HG03139 (cell line): ENCODE results near the gene CCDC85B.

Experiments
- ATAC-seq: cut with Tn5 transposase; IDR thresholded peaks from one replicate; pipeline ENCODE4 v1.9.1; 2021; ENCODE audit not compliant: unreplicated experiment

The CCDC85B gene

DNA sequence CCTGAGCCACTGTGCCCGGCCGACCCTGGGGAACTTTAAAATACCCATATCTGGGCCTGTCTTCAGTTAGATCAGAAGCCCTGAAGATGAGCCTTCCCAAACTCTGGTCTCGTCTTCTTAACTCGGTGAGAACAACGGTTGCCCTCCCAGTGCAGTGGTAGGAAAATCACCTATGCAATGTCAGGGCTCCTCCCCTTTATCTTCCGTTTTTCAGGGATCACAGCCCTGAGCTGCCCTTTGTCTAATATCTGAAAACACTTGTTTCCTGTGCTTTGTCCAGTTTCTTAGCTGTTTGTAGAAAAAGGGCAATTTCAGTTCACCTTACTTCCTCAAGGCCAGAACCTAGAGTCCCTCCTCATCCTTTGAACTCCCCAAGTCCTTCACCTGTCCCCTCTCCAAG, 38.2 kb downstream of the CCDC85B start:
- ATAC-seq = no peak

- ATAC-seq = no peak
Measured at GRCh38 chr11:65931773-65932557, 41.5 kb downstream of the CCDC85B start.

DNA sequence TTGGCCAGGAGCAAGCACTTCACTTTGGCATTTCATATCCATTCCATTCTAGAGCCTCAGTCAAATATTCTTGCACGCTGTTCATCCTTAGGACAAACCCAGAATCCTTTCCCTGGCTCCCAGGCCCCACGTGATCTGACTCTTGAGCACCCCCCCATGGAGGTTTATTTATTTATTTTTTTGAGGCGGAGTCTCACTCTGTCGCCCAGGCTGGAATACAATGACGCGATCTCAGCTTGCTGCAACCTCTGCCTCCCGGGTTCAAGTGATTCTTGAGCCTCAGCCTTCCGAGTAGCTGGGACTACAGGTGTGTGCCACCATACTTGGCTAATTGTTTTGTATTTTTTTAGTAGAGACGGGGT, 42.1 kb downstream of the CCDC85B start:
- ATAC-seq = no peak

DNA sequence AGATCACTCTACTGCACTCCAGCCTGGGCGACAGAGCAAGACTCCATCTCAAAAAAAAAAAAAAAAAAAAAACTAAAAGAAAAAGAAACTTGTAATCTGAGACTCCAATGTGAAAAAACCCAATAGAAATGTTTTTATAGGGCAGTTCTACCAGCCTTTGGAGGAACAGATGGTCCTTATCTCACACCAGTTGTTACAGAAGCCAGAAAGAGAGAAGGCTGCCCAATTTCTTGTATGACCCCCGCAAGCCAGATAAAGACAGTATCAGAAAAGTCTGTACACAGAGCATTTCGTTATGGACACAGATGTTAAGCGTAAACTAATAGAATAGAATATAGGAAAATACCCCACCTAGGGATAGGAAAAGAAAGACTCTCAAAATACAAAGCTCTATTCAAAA, 43.5 kb downstream of the CCDC85B start:
- no peak for ATAC-seq

GRCh38 chr11:65937766-65938165, 47.3 kb downstream of the CCDC85B start:
- no peak for ATAC-seq
